IPS DF 6.9 (cell line): ENCODE data around the gene HOXA9.
A peak's percentile ranks its signal among the peaks of the same experiment; 100 is the strongest.

ENCODE experiments used
- DNase-seq: peaks from one replicate; pipeline ENCODE4 v3.0.0-alpha.2; 2013; ENCODE audit warnings: low read depth, low spot score
- H3K27ac ChIP-seq: one replicate; pipeline ENCODE4 v1.5.1; 2013; ENCODE audit warnings: low read length, control low read depth
- H3K27me3 ChIP-seq: 2 replicates; pipeline ENCODE4 v1.6.1; 2013; ENCODE audit warnings: mild to moderate bottlenecking, low read length; ENCODE audit not compliant: control insufficient read depth, insufficient read depth
- H3K36me3 ChIP-seq: 2 replicates; pipeline ENCODE4 v1.6.1; 2013; ENCODE audit warnings: low read length; ENCODE audit not compliant: control insufficient read depth, insufficient read depth
- H3K4me1 ChIP-seq: 2 replicates; pipeline ENCODE4 v1.6.1; 2013; ENCODE audit warnings: low read length; ENCODE audit not compliant: control insufficient read depth, insufficient read depth
- H3K4me3 ChIP-seq: 2 replicates; pipeline ENCODE4 v1.5.1; 2013; ENCODE audit warnings: mild to moderate bottlenecking, low read length
- H3K9me3 ChIP-seq: 2 replicates; pipeline ENCODE4 v1.6.1; 2013; ENCODE audit warnings: low read length, inconsistent platforms; ENCODE audit not compliant: control insufficient read depth, insufficient read depth
- WGBS: extraction: QIAGEN DNeasy Blood & Tissue Kit; methylation state at CpG from one replicate; pipeline ENCODE4 v1.1.7; 2013; ENCODE audit warnings: mixed read lengths, missing lambda C conversion rate; ENCODE audit not compliant: insufficient read length, insufficient coverage; 5-methylcytosine and 5-hydroxymethylcytosine counted together

HOXA9 gene

DNA sequence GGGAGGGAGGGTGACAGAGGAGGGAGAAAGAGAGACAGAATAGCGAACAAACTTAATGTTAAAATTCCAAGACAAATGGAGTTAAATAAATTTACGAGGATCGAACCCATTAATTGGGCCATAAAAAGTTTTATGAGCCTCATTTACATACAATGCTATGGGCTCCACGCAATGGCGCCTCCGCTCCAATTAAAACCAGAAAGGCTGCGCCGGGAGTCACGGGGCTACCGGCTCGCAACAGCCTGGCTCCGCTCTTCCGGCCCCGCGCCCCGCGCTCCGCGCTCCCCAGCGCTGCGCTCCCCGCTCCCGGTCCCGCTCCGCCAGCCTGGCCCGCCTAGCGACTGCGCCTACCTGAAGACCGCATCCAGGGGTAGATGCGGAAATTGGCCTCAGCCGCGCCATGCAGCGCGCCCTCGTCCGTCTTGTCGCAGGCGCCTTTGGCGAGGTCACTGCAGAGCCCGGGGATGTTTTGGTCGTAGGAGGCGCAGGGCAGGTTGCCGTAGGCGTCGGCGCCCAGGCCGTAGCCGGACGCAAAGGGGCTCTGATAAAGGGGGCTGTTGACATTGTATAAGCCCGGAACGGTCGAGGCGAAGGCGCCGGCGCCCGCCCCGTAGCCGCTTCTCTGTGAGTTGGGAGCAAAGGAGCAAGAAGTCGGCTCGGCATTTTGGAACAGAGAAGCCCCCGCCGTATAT, 9.4 kb downstream of the HOXA9 start:
- Histone ChIP-seq H3K27me3 (peaks cover 98% of the 10 kb centered on the region), H3K27ac (no peak overlapping the region), H3K4me3 (peak overlapping the region; percentile 10; the same call in 1 of the 2 replicates), H3K9me3 (no peaks in the 10 kb centered on the region), H3K4me1 (peaks cover 3% of the 10 kb centered on the region), H3K36me3 (no peaks in the 10 kb centered on the region)
- WGBS, result no CpG with 5 or more reads among the region's 63 CpGs
- no peak for DNase-seq

DNA sequence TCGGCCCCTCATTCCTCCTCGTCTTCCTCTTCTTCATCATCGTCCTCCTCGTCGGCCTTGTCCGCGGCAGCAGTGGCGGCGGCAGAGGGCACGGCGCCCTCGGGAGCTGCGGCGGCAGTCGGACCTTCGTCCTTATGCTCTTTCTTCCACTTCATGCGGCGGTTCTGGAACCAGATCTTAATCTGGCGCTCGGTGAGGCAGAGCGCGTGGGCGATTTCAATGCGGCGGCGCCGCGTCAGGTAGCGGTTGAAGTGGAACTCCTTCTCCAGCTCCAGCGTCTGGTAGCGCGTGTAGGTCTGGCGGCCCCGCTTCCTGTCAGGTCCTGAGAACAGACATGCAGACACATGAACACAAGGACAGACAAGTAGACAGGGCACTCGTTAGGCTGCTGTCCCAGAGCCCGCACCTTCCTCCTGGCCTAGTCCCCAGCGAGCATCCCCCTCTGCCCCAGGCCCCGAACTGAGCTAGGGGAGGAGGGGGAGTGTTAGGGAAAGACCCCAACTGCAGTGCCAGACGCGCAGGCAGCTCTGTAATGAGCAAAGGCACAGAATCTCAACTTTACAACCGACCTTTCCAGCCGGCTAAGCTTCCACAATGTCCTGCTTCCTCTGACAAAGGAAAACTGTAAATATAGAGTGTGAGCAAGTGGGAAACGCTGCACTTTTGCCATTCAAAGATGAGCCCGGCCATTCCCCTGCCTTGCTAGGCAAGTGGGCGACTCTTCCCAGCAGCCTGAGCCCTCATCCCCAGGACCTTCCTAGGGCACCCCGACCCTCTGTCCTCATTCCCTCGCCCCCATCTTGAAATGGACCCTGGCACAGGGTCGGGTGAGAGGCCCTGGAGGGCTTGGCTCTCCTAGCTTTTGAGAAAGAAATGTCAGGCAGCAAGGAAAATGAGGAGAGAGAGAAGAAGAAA, 10.2 kb downstream of the HOXA9 start:
- Histone ChIP-seq H3K36me3 (no peaks in the 10 kb centered on the region), H3K9me3 (no peaks in the 10 kb centered on the region), H3K4me3 (no peak overlapping the region), H3K27ac (no peak overlapping the region), H3K27me3 (peaks cover 99% of the 10 kb centered on the region), H3K4me1 (peaks cover 3% of the 10 kb centered on the region)
- DNase-seq, result no peak
- WGBS, result no CpG with 5 or more reads among the region's 48 CpGs

DNA sequence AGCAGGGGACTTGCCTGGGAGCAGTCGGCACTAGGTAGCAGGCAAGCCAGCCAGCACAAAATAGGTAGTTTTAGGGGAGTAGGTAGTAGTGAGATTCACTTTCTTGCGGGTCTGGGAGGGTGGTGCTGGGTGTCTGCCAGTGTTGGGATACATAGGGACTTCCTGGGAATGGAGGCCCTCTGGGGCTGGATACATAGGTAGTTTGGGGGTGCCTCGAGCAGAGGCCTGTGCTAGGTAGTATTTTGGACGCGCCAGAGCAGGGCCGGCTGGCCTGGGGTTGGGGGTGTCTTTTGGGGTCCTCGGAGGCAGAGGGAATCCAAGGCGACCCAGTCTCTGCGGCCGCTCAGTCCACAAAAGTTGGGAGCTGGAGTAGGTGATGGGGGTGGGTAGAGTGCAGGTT, 11.0 kb downstream of the HOXA9 start:
- H3K36me3 ChIP-seq, result no peaks in the 10 kb centered on the region
- peaks cover 3% of the 10 kb centered on the region for H3K4me1 ChIP-seq
- no peak overlapping the region for H3K27ac ChIP-seq
- WGBS, result no CpG with 5 or more reads among the region's 10 CpGs
- H3K9me3 ChIP-seq, result no peaks in the 10 kb centered on the region
- no peak overlapping the region for H3K4me3 ChIP-seq
- DNase-seq, result no peak
- H3K27me3 ChIP-seq, result peaks cover 97% of the 10 kb centered on the region

DNA sequence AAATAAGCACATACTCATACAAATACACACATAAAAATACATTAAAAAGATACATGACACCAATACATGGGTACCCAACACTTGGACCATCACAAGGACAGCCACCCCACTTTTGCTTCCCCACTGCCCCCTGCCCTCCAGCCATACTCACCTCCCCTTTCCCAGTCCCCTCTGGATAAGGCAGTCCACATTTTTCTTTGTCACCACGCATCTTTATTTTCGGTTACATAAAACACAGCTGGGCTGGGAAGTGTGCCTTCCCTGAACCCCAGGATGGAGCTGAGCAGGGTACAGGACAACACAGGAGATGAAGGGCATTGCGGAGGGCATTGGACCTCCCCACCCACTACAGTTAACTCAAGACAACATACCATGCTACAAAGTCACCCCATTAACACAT, 11.8 kb downstream of the HOXA9 start:
- Histone ChIP-seq H3K27me3 (peaks cover 97% of the 10 kb centered on the region), H3K9me3 (no peaks in the 10 kb centered on the region), H3K36me3 (no peaks in the 10 kb centered on the region), H3K4me3 (no peak overlapping the region), H3K4me1 (peaks cover 3% of the 10 kb centered on the region), H3K27ac (no peak overlapping the region)
- no CpG with 5 or more reads among the region's 3 CpGs for WGBS
- DNase-seq, result no peak

DNA sequence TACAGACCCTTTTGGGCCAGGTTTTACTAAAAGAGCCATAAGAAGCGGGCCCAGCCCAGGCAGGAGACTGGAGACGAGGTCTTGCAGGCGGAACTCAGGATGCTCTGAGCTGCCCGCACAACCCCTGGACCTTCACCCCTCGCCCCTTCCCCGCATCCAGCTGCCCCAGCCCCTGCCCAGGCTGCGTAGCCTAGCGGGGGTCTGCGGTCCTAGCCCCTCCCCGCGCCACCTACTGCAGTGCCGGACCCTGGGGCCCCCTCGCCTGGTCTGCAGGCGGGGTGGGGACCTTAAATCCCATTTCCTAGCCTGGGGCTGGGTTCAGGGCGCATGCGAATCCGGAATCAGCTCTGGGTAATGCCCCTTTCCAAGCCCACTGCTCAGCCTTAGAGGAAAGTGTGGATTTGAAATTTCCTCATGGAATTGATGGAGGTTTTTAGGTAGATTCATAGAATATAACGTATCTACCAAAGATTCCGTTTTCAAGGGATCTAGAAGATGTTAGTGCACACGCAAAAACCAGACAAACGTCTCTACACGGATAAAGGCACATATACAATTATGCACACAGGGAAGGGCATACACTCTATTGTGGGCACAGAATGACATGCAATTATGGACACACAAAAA, 12.4 kb downstream of the HOXA9 start:
- no peak overlapping the region for H3K27ac ChIP-seq
- peaks cover 3% of the 10 kb centered on the region for H3K4me1 ChIP-seq
- no peaks in the 10 kb centered on the region for H3K36me3 ChIP-seq
- no peak for DNase-seq
- no CpG with 5 or more reads among the region's 22 CpGs for WGBS
- no peak overlapping the region for H3K4me3 ChIP-seq
- H3K9me3 ChIP-seq, result no peaks in the 10 kb centered on the region
- peaks cover 97% of the 10 kb centered on the region for H3K27me3 ChIP-seq

DNA sequence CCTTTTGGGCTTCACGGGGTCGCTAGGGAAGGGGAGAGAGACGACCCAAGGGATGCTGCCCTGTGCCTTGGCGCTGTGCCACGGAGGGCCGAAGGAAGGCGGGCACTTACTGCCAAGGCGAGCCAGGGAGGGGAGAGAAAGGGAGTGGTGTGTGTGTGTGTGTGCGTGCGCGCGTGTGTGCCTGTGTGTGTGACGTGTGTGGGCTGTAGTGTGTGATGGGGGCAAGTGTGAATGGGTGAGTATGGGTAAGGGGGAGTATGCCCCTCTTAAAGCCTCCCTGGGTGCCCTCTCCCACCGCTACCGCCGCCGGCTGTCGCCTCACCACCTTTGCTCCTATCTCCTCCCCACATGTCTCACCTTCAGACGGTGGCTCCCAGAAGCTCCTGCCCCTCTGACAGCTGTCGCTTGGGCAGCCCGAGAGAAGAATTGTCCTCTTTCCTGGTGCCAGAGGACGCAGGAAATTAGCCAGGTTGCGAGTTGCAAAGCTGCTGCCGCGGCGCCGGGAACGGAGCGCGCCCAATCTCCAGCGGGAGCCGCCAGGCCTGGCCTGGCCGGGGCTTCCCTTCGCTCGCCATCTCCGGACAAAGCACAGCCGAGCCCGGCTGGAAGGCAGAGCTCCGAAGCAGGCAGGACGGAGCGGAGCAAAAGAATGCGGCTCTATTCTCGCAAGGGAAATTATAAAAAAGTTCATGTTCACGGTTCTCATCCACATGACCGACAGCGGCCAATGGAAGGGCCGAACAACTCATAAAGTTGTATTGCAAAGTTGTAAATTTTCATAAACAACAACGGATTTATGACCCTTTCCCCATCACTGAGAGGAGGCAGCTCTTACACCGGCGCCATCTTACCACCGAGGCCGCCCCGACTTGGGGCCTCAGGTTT, 13.2 kb downstream of the HOXA9 start, which contains the start of gene HOXA3:
HOXA3 (minus strand) TSS at position 653 of the 885 bp plus-strand sequence. CDS start 41,943 bp downstream, outside the sequence.
- no peak within 1 kb of the TSS for H3K27ac ChIP-seq
- H3K27me3 ChIP-seq, result peaks cover 96% of the 10 kb centered on the region
- no peak within 1 kb of the TSS for H3K4me3 ChIP-seq
- H3K36me3 ChIP-seq, result no peaks in the 10 kb centered on the region
- DNase-seq, result no peak
- peaks cover 3% of the 10 kb centered on the region for H3K4me1 ChIP-seq
- no CpG with 5 or more reads among the region's 53 CpGs for WGBS
- no peaks in the 10 kb centered on the region for H3K9me3 ChIP-seq

DNA sequence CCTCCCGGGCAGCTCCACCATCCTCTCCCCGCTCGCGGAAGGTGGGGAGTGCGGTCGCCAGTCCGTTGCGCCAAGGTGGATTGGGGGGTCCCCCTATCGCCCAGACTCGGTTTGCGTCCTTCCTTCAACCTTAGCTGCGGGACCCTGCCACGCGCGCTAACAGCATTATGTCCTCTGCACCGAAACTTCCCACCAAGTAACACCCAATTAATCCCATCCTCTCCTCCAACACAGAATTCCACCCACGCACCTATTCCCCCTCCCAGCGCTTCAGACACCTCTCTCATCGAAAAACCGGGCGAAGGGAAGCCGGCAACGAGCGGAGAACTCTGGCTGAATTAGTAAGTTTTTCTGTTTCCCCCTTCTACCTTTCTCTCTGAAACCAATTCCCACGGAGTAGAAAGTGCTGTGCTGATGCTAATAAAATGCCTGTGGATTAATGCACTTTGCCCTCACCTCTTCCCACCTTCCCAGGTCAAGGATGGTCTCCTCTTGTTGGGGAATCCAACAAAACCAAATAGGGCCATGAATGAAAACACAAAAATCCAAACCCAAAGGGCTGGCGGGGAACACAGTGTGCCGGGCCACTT, 13.9 kb downstream of the HOXA9 start:
- Histone ChIP-seq H3K27me3 (peaks cover 97% of the 10 kb centered on the region), H3K4me3 (no peak overlapping the region)
- DNase-seq, result no peak

DNA sequence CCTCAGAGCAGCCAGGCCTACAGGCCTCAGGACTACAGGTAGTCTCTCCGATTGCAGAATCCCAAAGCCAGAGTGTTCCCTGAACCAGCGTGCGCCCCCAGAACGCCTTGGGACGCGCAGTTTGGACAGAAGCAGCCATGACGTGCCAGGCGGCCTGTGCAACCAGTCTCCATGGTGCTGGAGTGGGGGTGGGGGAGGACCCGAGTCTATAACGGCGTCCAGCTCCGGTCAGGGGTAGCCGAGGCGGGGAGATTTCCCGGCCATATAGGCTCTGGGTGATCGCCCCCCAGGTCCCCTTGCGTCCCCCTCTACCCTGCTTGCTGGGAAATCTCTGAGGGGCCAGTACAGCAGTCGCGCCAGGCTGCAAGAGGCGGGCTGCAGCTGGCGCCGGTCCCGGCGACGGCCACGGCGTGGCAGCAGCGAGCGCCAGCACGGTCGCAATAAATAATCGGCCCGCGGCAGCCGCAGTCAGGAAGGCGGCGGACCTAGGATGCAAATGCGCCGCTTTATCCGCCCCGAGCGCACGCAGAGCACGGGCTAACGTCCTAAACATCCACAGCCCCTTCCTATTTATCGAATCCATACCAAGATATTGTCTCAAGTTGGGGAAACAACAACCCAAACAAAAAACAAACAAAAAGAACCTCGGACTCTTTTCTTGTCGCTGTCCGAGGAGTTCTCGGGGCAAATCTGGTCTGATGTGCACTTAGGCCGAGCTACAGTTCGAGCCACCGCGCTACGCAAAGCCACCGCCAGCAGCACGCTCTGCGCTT, 14.6 kb downstream of the HOXA9 start:
- Histone ChIP-seq H3K4me3 (no peak overlapping the region), H3K36me3 (no peaks in the 10 kb centered on the region), H3K9me3 (no peaks in the 10 kb centered on the region), H3K27me3 (peaks cover 97% of the 10 kb centered on the region), H3K27ac (no peak overlapping the region), H3K4me1 (no peaks in the 10 kb centered on the region; the same call in 1 of the 2 replicates)
- DNase-seq, result no peak
- WGBS, result no CpG with 5 or more reads among the region's 58 CpGs

More for the DNA sequence above, 13.9 kb downstream of the HOXA9 start:
- no peaks in the 10 kb centered on the region for H3K9me3 ChIP-seq
- 100% methylated on average over 1 of the region's 27 CpGs for WGBS
- no peaks in the 10 kb centered on the region for H3K36me3 ChIP-seq
- no peak overlapping the region for H3K27ac ChIP-seq
- H3K4me1 ChIP-seq, result peaks cover 3% of the 10 kb centered on the region
